Right atrium auricular region (tissue), 2 donors: ENCODE results near the gene TNPO1. TPM values are rescaled to one million over a fixed set of nuclear protein-coding genes. Genes with fewer than 3 reads are reported as not detected.
"Not testable (repeated sequence)": the region's sequence is repeated elsewhere in the genome, so short reads cannot be mapped to it uniquely, and the experiment has no call there.

Source experiments
- DNase-seq: peaks from one replicate; pipeline ENCODE4 v3.0.0-alpha.2; 2019; ENCODE audit warnings: low spot score
- H3K27ac ChIP-seq, 2 donors: fragments of 200-600 bp; sonication (generic); 1 replicate in 1 of 2; 2 replicates in 1 of 2; pipeline ENCODE4 v1.5.1; 2016 to 2019
- H3K27me3 ChIP-seq, 2 donors: fragments of 200-600 bp; sonication (generic); one replicate each; pipeline versions ENCODE4 v1.5.1 to v1.6.0; 2017 to 2019
- H3K36me3 ChIP-seq: fragments of 200-600 bp; sonication (generic); one replicate; pipeline ENCODE4 v1.5.1; 2016
- H3K4me1 ChIP-seq, 2 donors: fragments of 200-600 bp; sonication (generic); one replicate each; pipeline versions ENCODE4 v1.5.1 to v1.6.0; 2017 to 2019
- H3K4me3 ChIP-seq, 2 donors: fragments of 200-600 bp; sonication (generic); 1 replicate in 1 of 2; 2 replicates in 1 of 2; pipeline ENCODE4 v1.5.1; 2017 to 2019; ENCODE audit warnings: mild to moderate bottlenecking in 1 of 2, moderate library complexity in 1 of 2
- H3K9me3 ChIP-seq, 2 donors: fragments of 200-600 bp; sonication (generic); one replicate each; pipeline ENCODE4 v1.5.1; 2019
- CTCF ChIP-seq, 2 donors: fragments of 200-600 bp; sonication (generic); IDR thresholded peaks; one replicate each; pipeline ENCODE4 v1.5.1; 2019; ENCODE audit warnings: antibody characterized with exemption in 2 of 2
- total RNA-seq, 2 donors: library from RNA; depleted of rRNA; stranded (reverse); fragments of >200 nt; gene quantifications; one replicate each; pipeline ENCODE4 v1.1.0, GENCODE V29; 2016

The TNPO1 gene
- total RNA-seq, 2 donors from 2014 or later, result 62.4 to 82.2 TPM

- Histone ChIP-seq H3K27ac (no peak overlapping the region), H3K27me3 (no peaks in the 10 kb centered on the region), H3K36me3 (no peaks in the 10 kb centered on the region), H3K9me3 (peaks cover 0 to 24% of the 10 kb centered on the region in 2 donors), H3K4me3 (no peak overlapping the region), H3K4me1 (no peaks in the 10 kb centered on the region)
- no peak for DNase-seq
- TF ChIP-seq CTCF (IDR thresholded peaks at IDR 0.05), result no peak
These were observed 33.1 kb upstream of the TNPO1 start for GRCh38 chr5:72783354-72783753.

DNA sequence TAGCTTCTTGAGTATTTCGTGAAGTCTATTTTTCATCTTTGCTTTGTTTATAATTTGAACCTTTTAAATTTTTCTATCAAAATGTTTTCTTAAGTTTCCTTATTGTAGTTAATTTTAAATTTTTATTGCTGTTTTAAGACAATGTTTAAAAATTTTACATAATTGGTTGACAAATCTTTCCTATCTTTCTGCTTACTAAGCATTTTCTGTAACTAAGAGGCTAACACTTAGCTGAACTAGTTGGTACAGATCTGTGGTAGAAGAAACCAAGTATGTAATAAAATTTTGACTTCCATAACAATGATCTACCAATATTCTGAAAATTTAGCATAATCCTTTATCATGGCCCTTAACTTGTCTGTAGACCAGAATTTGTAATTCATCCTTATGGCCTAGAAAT lies 32.3 kb upstream of the TNPO1 start:
- Histone ChIP-seq H3K4me1 (no peaks in the 10 kb centered on the region), H3K9me3 (peaks cover 0 to 16% of the 10 kb centered on the region in 2 donors), H3K27ac (no peak overlapping the region), H3K27me3 (no peaks in the 10 kb centered on the region), H3K36me3 (no peaks in the 10 kb centered on the region), H3K4me3 (no peak overlapping the region)
- TF ChIP-seq CTCF (IDR thresholded peaks at IDR 0.05), result no peak
- DNase-seq, result no peak

DNA sequence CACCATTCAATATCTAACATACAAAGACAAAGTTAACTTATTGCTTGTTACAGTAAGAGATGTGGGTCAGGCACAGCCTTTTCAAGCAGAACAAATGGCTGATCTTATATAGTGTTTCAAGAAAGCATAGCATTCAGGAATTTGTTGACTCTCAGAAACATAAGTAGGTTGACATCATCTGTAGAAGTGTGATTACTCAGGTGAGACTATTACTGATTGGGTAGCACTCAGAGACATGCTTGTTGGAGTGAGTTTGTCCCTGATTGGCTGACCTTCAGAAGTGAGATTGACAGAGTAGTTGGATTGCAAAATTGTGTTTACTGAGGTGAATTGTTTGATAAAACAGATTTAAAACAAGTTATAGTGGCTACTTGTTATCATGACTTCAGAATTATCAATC lies 30.7 kb upstream of the TNPO1 start:
- Histone ChIP-seq H3K4me3 (no peak overlapping the region), H3K36me3 (no peaks in the 10 kb centered on the region), H3K27me3 (no peaks in the 10 kb centered on the region), H3K9me3 (no peaks in the 10 kb centered on the region), H3K27ac (no peak overlapping the region), H3K4me1 (no peaks in the 10 kb centered on the region)
- no peak for DNase-seq
- TF ChIP-seq CTCF (IDR thresholded peaks at IDR 0.05), result no peak

DNA sequence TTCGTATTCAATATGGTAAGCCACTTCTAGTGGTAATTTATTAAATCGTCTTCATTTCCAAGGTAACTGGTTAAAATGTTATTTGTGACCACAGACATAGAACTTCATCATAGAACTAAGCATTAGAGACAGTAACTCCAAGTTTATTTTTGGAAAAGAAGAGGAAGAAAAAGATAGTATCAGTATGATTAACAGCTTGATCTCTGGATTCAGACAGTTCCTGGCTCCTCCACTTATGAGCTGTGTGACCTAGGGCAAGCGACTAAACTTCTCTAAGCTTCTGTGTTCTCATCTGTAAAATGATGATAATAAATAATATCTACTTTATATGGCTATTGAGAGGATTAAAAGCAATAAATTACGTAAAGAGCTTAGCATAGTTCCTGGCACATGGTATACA lies 29.8 kb upstream of the TNPO1 start:
- H3K27me3 ChIP-seq, result no peaks in the 10 kb centered on the region
- H3K27ac ChIP-seq, result no peak overlapping the region
- no peaks in the 10 kb centered on the region for H3K9me3 ChIP-seq
- TF ChIP-seq CTCF (IDR thresholded peaks at IDR 0.05), result no peak
- H3K36me3 ChIP-seq, result no peaks in the 10 kb centered on the region
- DNase-seq, result no peak
- no peak overlapping the region for H3K4me3 ChIP-seq
- H3K4me1 ChIP-seq, result no peaks in the 10 kb centered on the region

- no peak for TF ChIP-seq CTCF (IDR thresholded peaks at IDR 0.05)
- no peak overlapping the region for H3K4me3 ChIP-seq
- H3K36me3 ChIP-seq, result no peaks in the 10 kb centered on the region
- no peak overlapping the region for H3K27ac ChIP-seq
- no peak for DNase-seq
- no peaks in the 10 kb centered on the region for H3K4me1 ChIP-seq
- H3K9me3 ChIP-seq, result no peaks in the 10 kb centered on the region
- H3K27me3 ChIP-seq, result no peaks in the 10 kb centered on the region
These were observed 27.5 kb upstream of the TNPO1 start for GRCh38 chr5:72788866-72789505.

- Histone ChIP-seq H3K4me1 (no peaks in the 10 kb centered on the region), H3K36me3 (no peaks in the 10 kb centered on the region), H3K27ac (no peak overlapping the region), H3K9me3 (no peaks in the 10 kb centered on the region), H3K27me3 (no peaks in the 10 kb centered on the region), H3K4me3 (no peak overlapping the region)
- no peak for TF ChIP-seq CTCF (IDR thresholded peaks at IDR 0.05)
- no peak for DNase-seq
These were observed 26.3 kb upstream of the TNPO1 start for GRCh38 chr5:72790186-72790585.

GRCh38 chr5:72792662-72793061 lies 23.8 kb upstream of the TNPO1 start:
- H3K4me1 ChIP-seq, H3K27me3 ChIP-seq, H3K4me3 ChIP-seq: not testable (repeated sequence)

More at GRCh38 chr5:72792662-72793061, 23.8 kb upstream of the TNPO1 start:
- not testable (repeated sequence) for H3K9me3 ChIP-seq, H3K36me3 ChIP-seq, H3K27ac ChIP-seq, DNase-seq
